Thyroid gland (tissue), 4 donors: Measurements from ENCODE around the gene SGSH. TPM values are rescaled to one million over a fixed set of nuclear protein-coding genes. Genes with fewer than 3 reads are reported as not detected.

Experiments used
- DNase-seq, 2 donors: peaks; one replicate each; pipeline ENCODE4 v3.0.0-alpha.2; 2019
- H3K27ac ChIP-seq, 3 donors: fragments of 200-600 bp; sonication (generic); 1 replicate in 2 of 3; 2 replicates in 1 of 3; pipeline ENCODE4 v1.5.1; 2016 to 2019; ENCODE audit warnings: mild to moderate bottlenecking in 1 of 3, moderate library complexity in 1 of 3
- H3K27me3 ChIP-seq: fragments of 200-600 bp; sonication (generic); one replicate; pipeline ENCODE4 v1.5.1; 2019
- H3K36me3 ChIP-seq, 2 donors: fragments of 200-600 bp; sonication (generic); one replicate each; pipeline ENCODE4 v1.5.1; 2016 to 2019
- H3K4me1 ChIP-seq, 2 donors: fragments of 200-600 bp; sonication (generic); one replicate each; pipeline ENCODE4 v1.5.1; 2017 to 2019
- H3K4me3 ChIP-seq, 3 donors: fragments of 200-600 bp; sonication (generic); replicated peaks in 1 of 3; 1 replicate in 2 of 3; 2 replicates in 1 of 3; pipeline ENCODE4 v1.5.1; 2016; ENCODE audit warnings: mild to moderate bottlenecking in 1 of 3
- H3K9me3 ChIP-seq: fragments of 200-600 bp; sonication (generic); one replicate; pipeline ENCODE4 v1.5.1; 2017
- CTCF ChIP-seq, 6 experiments: fragments of 200-600 bp in 3 of 6; fragments of 450-650 bp in 3 of 6; sonication (generic) in 3 of 6; IDR thresholded peaks; one replicate each; pipeline ENCODE4 v1.5.1; 2016 to 2019; ENCODE audit warnings: antibody characterized with exemption in 6 of 6, mild to moderate bottlenecking in 2 of 6, inconsistent platforms in 1 of 6, moderate library complexity in 1 of 6
- POLR2A ChIP-seq, 2 donors: fragments of 450-650 bp; IDR thresholded peaks; one replicate each; pipeline ENCODE4 v1.6.1; 2017; ENCODE audit warnings: antibody characterized with exemption in 2 of 2, mild to moderate bottlenecking in 2 of 2, moderate library complexity in 1 of 2
- WGBS, 2 donors: methylation state at CpG; one replicate each; pipeline ENCODE4 v1.1.5; 2017; 5-methylcytosine and 5-hydroxymethylcytosine counted together
- intact Hi-C: fragments of 100-400 bp; cut with DNase I; formaldehyde crosslinking; loops from one replicate; pipeline ENCODE4 v1.15.1; 2023
- total RNA-seq, 4 donors: library from RNA; depleted of rRNA; stranded (reverse); fragments of >200 nt; gene quantifications; one replicate each; pipeline ENCODE4 v1.2.3, GENCODE V29; 2016

The SGSH gene
- total RNA-seq, 4 donors from 2014 or later = 31.8 to 48.5 (median 38.2) TPM

- no peak for DNase-seq
- H3K27me3 ChIP-seq = no peaks in the 10 kb centered on the region
- H3K4me3 ChIP-seq = no peak overlapping the region
- H3K36me3 ChIP-seq = peaks cover 28 to 40% of the 10 kb centered on the region in 2 donors
- intact Hi-C loops = no loop called here
- 90 to 92% methylated on average over 15 to 26 of the region's 26 CpGs for WGBS, 2 donors
- no peaks in the 10 kb centered on the region for H3K9me3 ChIP-seq
- H3K4me1 ChIP-seq = peaks cover 12 to 18% of the 10 kb centered on the region in 2 donors
- TF ChIP-seq POLR2A (IDR thresholded peaks at IDR 0.05) = no peak
- no peak for TF ChIP-seq CTCF (IDR thresholded peaks at IDR 0.05)
- no peak overlapping the region for H3K27ac ChIP-seq
Observed at GRCh38 chr17:80248894-80249710, 29.0 kb upstream of the SGSH start.

GRCh38 chr17:80248001-80248893 lies 28.1 kb upstream of the SGSH start:
- H3K9me3 ChIP-seq = no peaks in the 10 kb centered on the region
- WGBS, 2 donors = 96 to 98% methylated on average over 9 to 15 of the region's 23 CpGs
- DNase-seq = no peak
- peaks cover 6 to 9% of the 10 kb centered on the region in 2 donors for H3K4me1 ChIP-seq
- no peak overlapping the region for H3K4me3 ChIP-seq
- H3K27ac ChIP-seq = no peak overlapping the region
- H3K27me3 ChIP-seq = no peaks in the 10 kb centered on the region
- no peak for TF ChIP-seq POLR2A (IDR thresholded peaks at IDR 0.05)
- no peak for TF ChIP-seq CTCF (IDR thresholded peaks at IDR 0.05)
- peaks cover 37 to 44% of the 10 kb centered on the region in 2 donors for H3K36me3 ChIP-seq
- intact Hi-C loops = no loop called here

GRCh38 chr17:80247561-80247960 lies 27.4 kb upstream of the SGSH start:
- Histone ChIP-seq H3K4me3 (no peak overlapping the region), H3K4me1 (peaks cover 1 to 2% of the 10 kb centered on the region in 2 donors), H3K27ac (no peak overlapping the region), H3K27me3 (no peaks in the 10 kb centered on the region), H3K36me3 (peaks cover 40 to 45% of the 10 kb centered on the region in 2 donors), H3K9me3 (no peaks in the 10 kb centered on the region)
- intact Hi-C loops = no loop called here
- DNase-seq = no peak
- TF ChIP-seq CTCF (IDR thresholded peaks at IDR 0.05) (no peak), POLR2A (IDR thresholded peaks at IDR 0.05) (no peak)
- whole genome bisulfite sequencing, 2 donors = 89 to 96% methylated on average over 6 to 15 of the region's 17 CpGs

GRCh38 chr17:80246726-80247125 lies 26.6 kb upstream of the SGSH start:
- Histone ChIP-seq H3K27ac (no peak overlapping the region), H3K9me3 (no peaks in the 10 kb centered on the region), H3K4me1 (no peaks in the 10 kb centered on the region), H3K4me3 (no peak overlapping the region), H3K27me3 (no peaks in the 10 kb centered on the region), H3K36me3 (peaks cover 48 to 51% of the 10 kb centered on the region in 2 donors)
- WGBS, 2 donors = 94 to 96% methylated on average over 7 to 8 of the region's 8 CpGs
- TF ChIP-seq POLR2A (IDR thresholded peaks at IDR 0.05) (no peak), CTCF (IDR thresholded peaks at IDR 0.05) (no peak)
- intact Hi-C loops = no loop called here
- no peak for DNase-seq
